ENCODE measurements around the gene PROCR.
"Not testable (repeated sequence)": the region's sequence is repeated elsewhere in the genome, so short reads cannot be mapped to it uniquely, and the experiment has no call there.

DNA sequence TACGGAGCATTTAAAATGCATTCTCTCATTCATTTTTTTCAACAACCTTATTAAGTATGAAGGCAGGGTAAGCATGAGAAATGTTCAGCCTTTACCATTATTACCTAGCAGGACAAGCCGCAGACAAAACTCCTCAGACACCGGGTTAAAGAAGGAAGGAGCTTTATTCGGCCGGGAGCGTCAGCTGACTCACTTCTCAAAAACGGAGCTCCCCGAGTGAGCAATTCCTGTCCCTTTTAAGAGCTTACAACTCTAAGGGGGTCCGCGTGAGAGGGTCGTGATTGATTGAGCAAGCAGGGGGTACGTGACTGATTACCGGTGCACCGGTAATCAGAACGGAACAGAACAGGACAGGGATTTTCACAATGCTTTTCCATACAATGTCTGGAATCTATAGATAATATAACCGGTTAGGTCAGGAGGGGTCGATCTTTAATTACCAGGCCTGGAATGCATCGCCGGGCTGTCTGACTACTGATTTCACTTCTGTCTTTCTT, 24.2 kb upstream of the PROCR start:
- not testable (repeated sequence) for TF ChIP-seq CTCF, EP300, POLR2AphosphoS5 (IDR thresholded peaks at IDR 0.05)

All from sigmoid colon (tissue), 4 donors.